ENCODE measurements around the gene GBP4. TPM values are rescaled to one million over a fixed set of nuclear protein-coding genes. Genes with fewer than 3 reads are reported as not detected.

Gene GBP4
- total and polyA plus RNA-seq, 4 experiments from 2014 or later: 36.8 to 54.3 (median 49.0) TPM

DNA sequence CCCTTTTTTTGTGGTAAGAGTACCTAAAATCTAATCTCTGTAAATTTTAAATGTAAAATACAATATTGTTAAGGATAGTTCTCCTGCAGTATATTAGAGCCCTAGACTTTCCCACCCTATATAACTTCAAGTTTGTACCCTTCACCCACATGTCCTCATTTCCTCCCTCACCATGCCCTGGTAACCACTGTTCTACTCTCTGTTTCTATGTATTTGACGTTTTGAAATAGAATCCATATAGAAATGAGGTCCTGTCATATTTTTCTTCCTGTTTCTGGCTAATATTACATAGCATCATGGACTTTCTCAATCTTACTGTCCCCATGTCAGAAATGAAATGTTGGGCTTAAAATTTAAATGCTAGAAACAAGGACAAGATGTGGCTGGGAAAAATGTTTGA is 47.7 kb downstream of the GBP4 start:
- Mint-ChIP-seq H3K4me1 (peaks cover 0 to 2% (median 0%) of the 10 kb centered on the region in 4 donors), H3K27me3 (peaks cover 4 to 5% of the 10 kb centered on the region in 2 donors), H3K4me3 (no peak overlapping the region), H3K9me3 (peaks cover 2 to 13% (median 4%) of the 10 kb centered on the region in 8 donors), H3K27ac (no peak overlapping the region), H3K36me3 (peaks cover 2 to 4% of the 10 kb centered on the region in 2 donors)
- no peak for DNase-seq
- Histone ChIP-seq H3K4me1 (ENCODE audit: insufficient read depth, low read length) (no peaks in the 10 kb centered on the region), H3K27ac (ENCODE audit: low read depth, low read length) (no peak overlapping the region), H3K36me3 (ENCODE audit: insufficient read depth, low read length) (no peaks in the 10 kb centered on the region), H3K4me3 (ENCODE audit: low read length in 2 of 2) (no peak overlapping the region), H3K9me3 (ENCODE audit: control insufficient read depth in 1 of 2, low read length in 2 of 2) (no peaks in the 10 kb centered on the region), H3K27me3 (ENCODE audit: insufficient read depth, low read length) (no peaks in the 10 kb centered on the region)
- intact Hi-C loops (cut with micrococcal nuclease): no loop called here
- POLR2A ChIA-PET (ENCODE audit: partially characterized antibody): no interaction called here
- CTCF ChIA-PET (ENCODE audit: partially characterized antibody): no interaction called here

DNA sequence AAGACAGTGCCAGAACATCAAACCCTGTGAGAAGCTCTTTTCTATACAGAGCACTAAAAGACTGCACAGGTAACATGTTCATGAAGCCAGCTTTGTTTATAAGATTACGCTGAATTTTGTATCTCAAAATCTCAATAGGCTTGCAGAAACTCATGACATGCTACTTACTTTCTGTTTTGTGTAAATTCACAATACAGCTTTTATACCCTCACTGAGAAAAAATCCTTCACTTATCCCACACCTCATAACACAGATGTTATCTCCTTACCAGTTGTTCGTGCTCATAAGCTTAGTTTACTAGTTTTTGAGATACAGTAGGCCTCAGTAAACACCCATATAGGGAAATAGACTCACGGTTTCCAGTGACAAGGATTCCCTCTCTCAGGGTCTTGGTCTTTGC is 48.8 kb downstream of the GBP4 start:
- ChIA-PET POLR2A (ENCODE audit: partially characterized antibody) (interaction anchor here (0.7 kb wide), 1 partner anchor 116 kb away, joined by 4 read pairs; no protein-coding TSS in a partner anchor), CTCF (ENCODE audit: partially characterized antibody) (interaction anchor here (1.4 kb wide), 1 partner anchor 208 kb away, joined by 3 read pairs; no protein-coding TSS in a partner anchor)
- intact Hi-C loops (cut with micrococcal nuclease): no loop called here
- H3K27ac Mint-ChIP-seq: no peak overlapping the region
- H3K27ac ChIP-seq (ENCODE audit: low read depth, low read length): no peak overlapping the region
- H3K9me3 ChIP-seq (ENCODE audit: control insufficient read depth in 1 of 2, low read length in 2 of 2): no peaks in the 10 kb centered on the region
- peaks cover 0 to 4% of the 10 kb centered on the region in 2 donors for H3K36me3 Mint-ChIP-seq
- H3K4me1 Mint-ChIP-seq: peaks cover 0 to 2% (median 0%) of the 10 kb centered on the region in 4 donors
- no peak overlapping the region for H3K4me3 ChIP-seq (ENCODE audit: low read length in 2 of 2)
- no peak for DNase-seq
- no peak overlapping the region for H3K4me3 Mint-ChIP-seq
- H3K9me3 Mint-ChIP-seq: peaks cover 0 to 4% (median 0%) of the 10 kb centered on the region in 8 donors
- no peaks in the 10 kb centered on the region for H3K4me1 ChIP-seq (ENCODE audit: insufficient read depth, low read length)
- H3K27me3 ChIP-seq (ENCODE audit: insufficient read depth, low read length): no peaks in the 10 kb centered on the region
- no peaks in the 10 kb centered on the region for H3K36me3 ChIP-seq (ENCODE audit: insufficient read depth, low read length)
- peaks cover 4 to 5% of the 10 kb centered on the region in 2 donors for H3K27me3 Mint-ChIP-seq

DNA sequence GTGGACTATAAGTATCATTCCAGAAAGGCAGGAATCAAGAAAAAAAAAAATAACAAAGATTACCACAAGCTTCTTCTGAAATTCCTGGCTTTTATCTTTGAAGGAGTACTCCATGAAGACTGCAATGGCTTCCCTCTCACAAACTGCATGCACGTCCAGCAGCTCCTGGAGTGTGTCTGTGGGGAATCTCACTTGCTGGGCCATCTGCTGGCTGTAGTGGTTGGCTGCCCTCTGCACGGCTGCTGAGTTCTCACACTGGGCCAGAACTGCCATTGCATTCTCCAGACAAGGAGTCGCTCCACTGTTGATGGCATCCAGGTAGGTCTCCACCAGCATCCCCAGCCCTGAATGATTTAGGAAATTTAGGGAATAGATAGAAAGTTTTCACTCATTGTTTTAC is 49.5 kb downstream of the GBP4 start:
- H3K4me3 Mint-ChIP-seq: no peak overlapping the region
- CTCF ChIA-PET (ENCODE audit: partially characterized antibody): interaction anchor here (1.4 to 1.7 kb wide), 2 partner anchors 127 to 209 kb away, joined by 3 to 4 read pairs; no protein-coding TSS in a partner anchor
- DNase-seq: no peak

GRCh38 chr1:89147678-89148658 is 50.8 kb downstream of the GBP4 start:
- peaks cover 4 to 5% of the 10 kb centered on the region in 2 donors for H3K27me3 Mint-ChIP-seq
- H3K27ac Mint-ChIP-seq: no peak overlapping the region
- H3K9me3 Mint-ChIP-seq: peaks cover 0 to 2% (median 0%) of the 10 kb centered on the region in 8 donors
- no peaks in the 10 kb centered on the region for H3K4me1 ChIP-seq (ENCODE audit: insufficient read depth, low read length)
- intact Hi-C loops (cut with micrococcal nuclease): no loop called here
- H3K4me3 Mint-ChIP-seq: no peak overlapping the region
- peaks cover 0 to 2% (median 0%) of the 10 kb centered on the region in 4 donors for H3K4me1 Mint-ChIP-seq
- no peaks in the 10 kb centered on the region for H3K36me3 Mint-ChIP-seq
- H3K27ac ChIP-seq (ENCODE audit: low read depth, low read length): no peak overlapping the region
- H3K9me3 ChIP-seq (ENCODE audit: control insufficient read depth in 1 of 2, low read length in 2 of 2): no peaks in the 10 kb centered on the region
- ChIA-PET CTCF (ENCODE audit: partially characterized antibody) (interaction anchor here (1.7 kb wide), 1 partner anchor 128 kb away, joined by 4 read pairs; no protein-coding TSS in a partner anchor), POLR2A (ENCODE audit: partially characterized antibody) (interaction anchor here (1.4 kb wide), 1 partner anchor 21 kb away, joined by 4 read pairs; no protein-coding TSS in a partner anchor)
- DNase-seq: no peak
- H3K36me3 ChIP-seq (ENCODE audit: insufficient read depth, low read length): no peaks in the 10 kb centered on the region
- H3K27me3 ChIP-seq (ENCODE audit: insufficient read depth, low read length): no peaks in the 10 kb centered on the region
- no peak overlapping the region for H3K4me3 ChIP-seq (ENCODE audit: low read length in 2 of 2)

More for the DNA sequence above, 49.5 kb downstream of the GBP4 start:
- Histone ChIP-seq H3K27me3 (ENCODE audit: insufficient read depth, low read length) (no peaks in the 10 kb centered on the region), H3K36me3 (ENCODE audit: insufficient read depth, low read length) (no peaks in the 10 kb centered on the region), H3K9me3 (ENCODE audit: control insufficient read depth in 1 of 2, low read length in 2 of 2) (no peaks in the 10 kb centered on the region), H3K27ac (ENCODE audit: low read depth, low read length) (no peak overlapping the region), H3K4me3 (ENCODE audit: low read length in 2 of 2) (no peak overlapping the region), H3K4me1 (ENCODE audit: insufficient read depth, low read length) (no peaks in the 10 kb centered on the region)
- Mint-ChIP-seq H3K36me3 (peaks cover 0 to 4% of the 10 kb centered on the region in 2 donors), H3K27me3 (peaks cover 4 to 5% of the 10 kb centered on the region in 2 donors), H3K4me1 (peaks cover 0 to 2% (median 0%) of the 10 kb centered on the region in 4 donors), H3K27ac (no peak overlapping the region), H3K9me3 (peaks cover 0 to 4% (median 0%) of the 10 kb centered on the region in 8 donors)
- intact Hi-C loops (cut with micrococcal nuclease): no loop called here
- POLR2A ChIA-PET (ENCODE audit: partially characterized antibody): no interaction called here

- H3K27ac Mint-ChIP-seq: no peak overlapping the region
- Histone ChIP-seq H3K36me3 (ENCODE audit: insufficient read depth, low read length) (no peaks in the 10 kb centered on the region), H3K27me3 (ENCODE audit: insufficient read depth, low read length) (no peaks in the 10 kb centered on the region), H3K4me1 (ENCODE audit: insufficient read depth, low read length) (no peaks in the 10 kb centered on the region), H3K4me3 (ENCODE audit: low read length in 2 of 2) (no peak overlapping the region), H3K9me3 (ENCODE audit: control insufficient read depth in 1 of 2, low read length in 2 of 2) (no peaks in the 10 kb centered on the region), H3K27ac (ENCODE audit: low read depth, low read length) (no peak overlapping the region)
- CTCF ChIA-PET (ENCODE audit: partially characterized antibody): interaction anchor here (1.0 kb wide), 1 partner anchor 212 kb away, joined by 3 read pairs; no protein-coding TSS in a partner anchor
- H3K36me3 Mint-ChIP-seq: no peaks in the 10 kb centered on the region
- POLR2A ChIA-PET (ENCODE audit: partially characterized antibody): no interaction called here
- peaks cover 4 to 5% of the 10 kb centered on the region in 2 donors for H3K27me3 Mint-ChIP-seq
- H3K4me3 Mint-ChIP-seq: no peak overlapping the region
- H3K4me1 Mint-ChIP-seq: peaks cover 0 to 2% (median 2%) of the 10 kb centered on the region in 4 donors
- intact Hi-C loops (cut with micrococcal nuclease): no loop called here
- peaks cover 0 to 2% (median 0%) of the 10 kb centered on the region in 8 donors for H3K9me3 Mint-ChIP-seq
- no peak for DNase-seq
These were observed 52.0 kb downstream of the GBP4 start for GRCh38 chr1:89146721-89147120.

DNA sequence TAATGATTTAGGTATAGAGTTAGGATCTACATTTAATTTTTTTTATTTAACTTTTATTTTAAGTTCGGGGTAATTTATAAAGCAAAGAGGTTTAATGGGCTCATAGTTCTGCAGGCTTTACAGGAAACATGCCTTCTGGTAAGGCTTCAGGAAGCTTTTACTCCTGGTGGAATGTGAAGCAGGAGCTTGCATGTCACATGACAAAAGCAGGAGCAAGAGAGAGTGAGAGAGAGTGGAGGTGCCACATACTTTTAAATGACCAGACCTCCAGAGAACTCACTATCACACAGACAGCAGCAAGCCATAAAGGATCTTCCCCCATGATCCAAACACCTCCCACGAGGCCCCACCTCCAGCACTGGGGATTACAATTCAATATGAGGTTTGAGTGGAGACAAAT is 55.3 kb downstream of the GBP4 start:
- CTCF ChIA-PET (ENCODE audit: partially characterized antibody): no interaction called here

DNA sequence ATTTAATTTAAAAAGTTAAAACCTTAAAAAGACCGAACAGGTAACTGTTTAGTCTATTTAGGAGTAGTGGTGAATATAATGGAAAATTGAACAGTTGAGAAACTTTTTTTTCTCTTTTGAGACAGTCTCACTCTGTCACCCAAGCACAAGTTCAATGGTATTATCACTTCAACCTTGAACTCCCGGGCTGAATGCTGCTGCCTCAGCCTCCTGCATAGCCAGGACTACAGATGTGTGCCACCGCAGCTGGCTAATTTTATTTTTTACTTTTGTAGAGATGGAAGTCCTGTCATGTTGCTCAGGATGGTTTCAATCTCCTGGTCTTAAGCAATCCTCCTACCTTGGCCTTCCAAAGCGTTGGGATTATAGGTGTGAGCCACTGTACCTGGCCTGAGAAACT is 56.6 kb downstream of the GBP4 start:
- ChIA-PET CTCF (ENCODE audit: partially characterized antibody) (no interaction called here), POLR2A (ENCODE audit: partially characterized antibody) (no interaction called here)
- H3K27me3 ChIP-seq (ENCODE audit: insufficient read depth, low read length): no peaks in the 10 kb centered on the region
- Mint-ChIP-seq H3K27ac (no peak overlapping the region), H3K4me1 (peaks cover 0 to 11% (median 5%) of the 10 kb centered on the region in 4 donors), H3K27me3 (no peaks in the 10 kb centered on the region), H3K36me3 (no peaks in the 10 kb centered on the region), H3K4me3 (no peak overlapping the region), H3K9me3 (peaks cover 0 to 9% (median 1%) of the 10 kb centered on the region in 8 donors)
- intact Hi-C loops (cut with micrococcal nuclease): no loop called here
- no peak overlapping the region for H3K4me3 ChIP-seq (ENCODE audit: low read length in 2 of 2)
- no peaks in the 10 kb centered on the region for H3K36me3 ChIP-seq (ENCODE audit: insufficient read depth, low read length)
- no peak overlapping the region for H3K27ac ChIP-seq (ENCODE audit: low read depth, low read length)
- H3K9me3 ChIP-seq (ENCODE audit: control insufficient read depth in 1 of 2, low read length in 2 of 2): no peaks in the 10 kb centered on the region
- no peak for DNase-seq
- H3K4me1 ChIP-seq (ENCODE audit: insufficient read depth, low read length): no peaks in the 10 kb centered on the region

More for the DNA sequence above, 55.3 kb downstream of the GBP4 start:
- Histone ChIP-seq H3K27me3 (ENCODE audit: insufficient read depth, low read length) (no peaks in the 10 kb centered on the region), H3K4me1 (ENCODE audit: insufficient read depth, low read length) (no peaks in the 10 kb centered on the region), H3K4me3 (ENCODE audit: low read length in 2 of 2) (no peak overlapping the region), H3K9me3 (ENCODE audit: control insufficient read depth in 1 of 2, low read length in 2 of 2) (no peaks in the 10 kb centered on the region), H3K27ac (ENCODE audit: low read depth, low read length) (no peak overlapping the region), H3K36me3 (ENCODE audit: insufficient read depth, low read length) (no peaks in the 10 kb centered on the region)
- Mint-ChIP-seq H3K36me3 (no peaks in the 10 kb centered on the region), H3K9me3 (peaks cover 0 to 5% (median 0%) of the 10 kb centered on the region in 8 donors), H3K27me3 (peaks cover 2 to 4% of the 10 kb centered on the region in 2 donors), H3K27ac (no peak overlapping the region), H3K4me1 (peaks cover 0 to 11% (median 5%) of the 10 kb centered on the region in 4 donors), H3K4me3 (no peak overlapping the region)
- intact Hi-C loops (cut with micrococcal nuclease): no loop called here
- no peak for DNase-seq
- POLR2A ChIA-PET (ENCODE audit: partially characterized antibody): no interaction called here

All from CD4-positive, alpha-beta memory T cell (primary cell).